ENCODE measurements around the gene BMP2K.

BMP2K gene

DNA sequence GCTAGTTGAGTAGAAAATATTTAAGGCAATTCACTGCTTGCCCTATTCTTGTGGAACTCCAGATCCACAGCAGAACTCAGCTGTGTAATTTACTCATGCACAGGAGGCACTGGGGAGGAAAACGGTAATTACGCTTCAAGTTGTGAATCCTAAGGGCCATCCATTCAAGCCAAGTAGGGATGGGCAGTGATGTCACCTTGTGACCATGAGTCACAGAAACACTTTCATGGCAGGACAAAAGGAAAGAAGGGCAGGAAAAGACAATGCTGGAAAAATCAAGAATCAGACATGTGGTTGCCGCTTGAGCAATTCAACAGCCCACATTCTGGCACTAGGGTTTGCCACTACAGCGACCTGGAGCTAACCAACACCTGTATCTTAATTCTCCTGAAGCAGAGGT lies 161.7 kb downstream of the BMP2K start:
- no peak for TF ChIP-seq POLR2AphosphoS5 (IDR thresholded peaks at IDR 0.05; ENCODE audit: low read depth, low read length)
- no peak for TF ChIP-seq PAX5 (IDR thresholded peaks at IDR 0.05; ENCODE audit: insufficient read depth, low read length, severe bottlenecking)
- TF ChIP-seq SPI1 (IDR thresholded peaks at IDR 0.05; ENCODE audit: low read depth, low read length) = no peak
- TF ChIP-seq TAF1 (IDR thresholded peaks at IDR 0.05; ENCODE audit: low read depth, low read length) = no peak
- no peak for TF ChIP-seq POU2F2 (IDR thresholded peaks at IDR 0.05; ENCODE audit: low read depth, low read length)
- no peak for TF ChIP-seq POLR2A (IDR thresholded peaks at IDR 0.05; ENCODE audit: low read depth, low read length)
- DNase-seq (ENCODE audit: insufficient read length, low spot score) (no peak), FAIRE-seq (no peak)

DNA sequence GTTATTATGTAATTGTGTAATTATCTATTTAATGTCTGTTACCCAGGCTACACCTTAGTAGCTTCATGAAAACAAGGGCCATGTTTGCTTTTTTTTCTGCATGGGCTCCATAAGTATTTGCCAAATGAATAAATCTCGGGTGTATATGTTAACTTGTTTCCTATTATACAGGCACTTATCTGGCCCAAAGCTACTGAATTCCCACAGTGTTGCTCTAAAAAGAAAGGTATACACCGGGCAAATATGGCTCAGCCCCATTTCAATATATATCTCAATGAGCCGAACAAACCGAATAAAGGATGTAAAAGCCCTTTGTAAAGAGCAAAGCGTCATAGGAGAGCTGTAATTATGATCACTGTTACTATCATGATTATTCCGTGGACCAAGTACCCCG lies 162.3 kb downstream of the BMP2K start:
- TF ChIP-seq TAF1 (IDR thresholded peaks at IDR 0.05; ENCODE audit: low read depth, low read length) (no peak), SPI1 (IDR thresholded peaks at IDR 0.05; ENCODE audit: low read depth, low read length) (no peak), PAX5 (IDR thresholded peaks at IDR 0.05; ENCODE audit: insufficient read depth, low read length, severe bottlenecking) (no peak), POLR2AphosphoS5 (IDR thresholded peaks at IDR 0.05; ENCODE audit: low read depth, low read length) (no peak), POLR2A (IDR thresholded peaks at IDR 0.05; ENCODE audit: low read depth, low read length) (no peak), POU2F2 (IDR thresholded peaks at IDR 0.05; ENCODE audit: low read depth, low read length) (no peak)
- DNase-seq (ENCODE audit: insufficient read length, low spot score) = no peak
- no peak for FAIRE-seq

DNA sequence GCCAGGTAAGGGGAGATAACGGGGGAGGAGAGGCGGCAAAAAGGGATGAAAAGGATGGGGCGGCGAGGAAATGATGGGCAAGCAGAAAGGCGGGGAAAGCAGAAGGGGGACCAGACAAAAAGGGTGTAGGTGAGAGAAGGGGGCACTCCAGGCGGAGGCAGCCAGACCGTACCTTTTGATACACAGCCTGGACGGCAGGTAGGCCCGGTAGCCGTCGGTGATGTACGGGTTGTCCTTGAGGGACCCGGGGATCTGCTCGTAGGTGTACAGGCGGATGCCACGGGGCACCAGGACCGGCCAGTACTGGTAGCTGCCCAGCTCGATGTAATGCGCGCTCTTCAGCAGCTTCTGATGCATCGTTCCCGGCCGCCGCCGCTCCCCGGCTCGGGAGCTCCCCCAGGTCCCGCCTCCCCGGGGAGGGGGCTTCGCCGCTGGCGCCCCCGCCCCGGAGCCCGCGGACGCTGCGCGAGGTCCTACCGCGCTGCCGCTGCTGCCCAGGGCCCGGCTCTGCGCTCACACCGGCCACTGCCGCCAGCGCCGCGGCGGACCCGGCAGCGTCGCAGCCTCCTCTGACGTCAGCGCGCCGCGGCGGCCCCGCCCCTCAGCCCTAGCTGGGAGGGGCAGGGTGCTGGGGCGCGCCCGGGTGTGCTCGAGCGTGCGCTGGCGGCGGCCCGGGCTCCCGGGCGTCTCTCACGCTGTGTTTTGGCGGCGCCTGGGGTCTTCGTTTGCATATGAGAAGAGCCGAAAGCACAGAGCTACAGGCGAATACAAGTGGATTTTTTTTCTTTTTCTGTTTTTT lies 162.9 kb downstream of the BMP2K start, which contains the start of gene PAQR3:
PAQR3 (minus strand) TSS at position 571 of the 799 bp plus-strand sequence; CDS start at position 357, 214 bp downstream.
- FAIRE-seq (peak; percentile 96), DNase-seq (ENCODE audit: insufficient read length, low spot score) (peak; percentile 78)
- TF ChIP-seq PAX5 (IDR thresholded peaks at IDR 0.05; ENCODE audit: insufficient read depth, low read length, severe bottlenecking) (peak; percentile 62), POLR2AphosphoS5 (IDR thresholded peaks at IDR 0.05; ENCODE audit: low read depth, low read length) (no peak)

GRCh38 chr4:78939667-78940008 lies 163.5 kb downstream of the BMP2K start:
- FAIRE-seq = no peak
- TF ChIP-seq POLR2A (IDR thresholded peaks at IDR 0.05; ENCODE audit: low read depth, low read length) = no peak
- TF ChIP-seq TAF1 (IDR thresholded peaks at IDR 0.05; ENCODE audit: low read depth, low read length) = no peak
- TF ChIP-seq SPI1 (IDR thresholded peaks at IDR 0.05; ENCODE audit: low read depth, low read length) = no peak
- TF ChIP-seq PAX5 (IDR thresholded peaks at IDR 0.05; ENCODE audit: insufficient read depth, low read length, severe bottlenecking) = no peak
- TF ChIP-seq POU2F2 (IDR thresholded peaks at IDR 0.05; ENCODE audit: low read depth, low read length) = no peak
- no peak for TF ChIP-seq POLR2AphosphoS5 (IDR thresholded peaks at IDR 0.05; ENCODE audit: low read depth, low read length)
- DNase-seq (ENCODE audit: insufficient read length, low spot score) = no peak

DNA sequence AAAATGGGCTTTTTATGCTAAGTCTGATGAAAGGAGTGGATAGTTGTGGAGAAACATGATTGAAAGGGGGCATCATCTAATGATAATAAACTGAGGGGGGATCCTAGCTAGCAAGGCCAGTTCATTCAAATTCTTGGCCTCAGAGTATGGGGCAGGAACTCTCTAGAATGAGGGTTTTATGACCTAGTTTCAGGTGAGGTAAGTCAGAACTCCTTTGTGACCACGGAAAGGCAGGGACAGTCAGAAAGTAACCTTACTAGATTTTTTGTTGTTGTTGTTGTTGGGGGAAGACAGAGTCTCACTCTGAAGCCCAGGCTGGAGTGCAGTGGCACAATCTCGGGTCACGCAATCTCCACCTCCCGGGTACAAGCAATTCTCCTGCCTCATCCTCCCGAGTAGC lies 164.6 kb downstream of the BMP2K start:
- DNase-seq (ENCODE audit: insufficient read length, low spot score) (no peak), FAIRE-seq (no peak)
- TF ChIP-seq PAX5 (IDR thresholded peaks at IDR 0.05; ENCODE audit: insufficient read depth, low read length, severe bottlenecking) (no peak), TAF1 (IDR thresholded peaks at IDR 0.05; ENCODE audit: low read depth, low read length) (no peak), POLR2AphosphoS5 (IDR thresholded peaks at IDR 0.05; ENCODE audit: low read depth, low read length) (no peak), POU2F2 (IDR thresholded peaks at IDR 0.05; ENCODE audit: low read depth, low read length) (no peak), SPI1 (IDR thresholded peaks at IDR 0.05; ENCODE audit: low read depth, low read length) (no peak), POLR2A (IDR thresholded peaks at IDR 0.05; ENCODE audit: low read depth, low read length) (no peak)

- DNase-seq (ENCODE audit: insufficient read length, low spot score) = no peak
- FAIRE-seq = no peak
- no peak for TF ChIP-seq SPI1 (IDR thresholded peaks at IDR 0.05; ENCODE audit: low read depth, low read length)
- TF ChIP-seq TAF1 (IDR thresholded peaks at IDR 0.05; ENCODE audit: low read depth, low read length) = no peak
- TF ChIP-seq POLR2AphosphoS5 (IDR thresholded peaks at IDR 0.05; ENCODE audit: low read depth, low read length) = no peak
- TF ChIP-seq PAX5 (IDR thresholded peaks at IDR 0.05; ENCODE audit: insufficient read depth, low read length, severe bottlenecking) = no peak
- TF ChIP-seq POLR2A (IDR thresholded peaks at IDR 0.05; ENCODE audit: low read depth, low read length) = no peak
- TF ChIP-seq POU2F2 (IDR thresholded peaks at IDR 0.05; ENCODE audit: low read depth, low read length) = no peak
These were observed 168.2 kb downstream of the BMP2K start for GRCh38 chr4:78944381-78944780.

DNA sequence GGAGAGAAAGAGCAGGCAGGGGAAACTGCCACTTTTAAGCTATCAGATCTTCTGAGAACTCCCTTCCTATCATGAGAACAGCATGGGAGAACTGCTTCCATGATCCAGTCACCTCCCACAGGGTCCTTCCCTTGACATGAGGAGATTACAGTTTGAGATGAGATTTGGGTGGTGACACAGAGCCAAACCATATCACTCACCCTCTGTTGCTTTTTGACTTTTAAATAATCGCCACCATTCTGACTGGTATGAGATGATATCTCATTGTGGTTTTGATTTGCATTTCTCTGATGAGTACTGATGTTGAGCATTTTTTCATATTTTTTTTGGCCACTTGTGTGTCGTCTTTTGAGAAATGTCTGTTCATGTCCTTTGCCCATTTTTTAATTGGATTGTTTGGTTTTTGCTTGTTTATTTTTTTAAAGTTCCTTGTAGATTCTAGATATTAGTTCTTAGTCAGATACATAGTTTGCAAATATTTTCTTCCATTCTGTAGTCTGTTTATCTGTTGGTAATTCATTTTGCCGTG lies 169.6 kb downstream of the BMP2K start:
- DNase-seq (ENCODE audit: insufficient read length, low spot score) (no peak), FAIRE-seq (no peak)
- TF ChIP-seq TAF1 (IDR thresholded peaks at IDR 0.05; ENCODE audit: low read depth, low read length) (no peak), PAX5 (IDR thresholded peaks at IDR 0.05; ENCODE audit: insufficient read depth, low read length, severe bottlenecking) (no peak), POLR2A (IDR thresholded peaks at IDR 0.05; ENCODE audit: low read depth, low read length) (no peak), POU2F2 (IDR thresholded peaks at IDR 0.05; ENCODE audit: low read depth, low read length) (no peak), POLR2AphosphoS5 (IDR thresholded peaks at IDR 0.05; ENCODE audit: low read depth, low read length) (no peak), SPI1 (IDR thresholded peaks at IDR 0.05; ENCODE audit: low read depth, low read length) (no peak)

- FAIRE-seq (no peak), DNase-seq (ENCODE audit: insufficient read length, low spot score) (no peak)
- TF ChIP-seq POLR2A (IDR thresholded peaks at IDR 0.05; ENCODE audit: low read depth, low read length) (no peak), PAX5 (IDR thresholded peaks at IDR 0.05; ENCODE audit: insufficient read depth, low read length, severe bottlenecking) (no peak), TAF1 (IDR thresholded peaks at IDR 0.05; ENCODE audit: low read depth, low read length) (no peak), POU2F2 (IDR thresholded peaks at IDR 0.05; ENCODE audit: low read depth, low read length) (no peak), POLR2AphosphoS5 (IDR thresholded peaks at IDR 0.05; ENCODE audit: low read depth, low read length) (no peak), SPI1 (IDR thresholded peaks at IDR 0.05; ENCODE audit: low read depth, low read length) (no peak)
These were observed 173.6 kb downstream of the BMP2K start for GRCh38 chr4:78949735-78950134.

GRCh38 chr4:78951862-78952472 lies 175.8 kb downstream of the BMP2K start:
- peak; percentile 63 for FAIRE-seq
- peak; percentile 5 for DNase-seq (ENCODE audit: insufficient read length, low spot score)
- TF ChIP-seq POU2F2 (IDR thresholded peaks at IDR 0.05; ENCODE audit: low read depth, low read length) = no peak
- no peak for TF ChIP-seq PAX5 (IDR thresholded peaks at IDR 0.05; ENCODE audit: insufficient read depth, low read length, severe bottlenecking)
- TF ChIP-seq SPI1 (IDR thresholded peaks at IDR 0.05; ENCODE audit: low read depth, low read length) = no peak
- no peak for TF ChIP-seq TAF1 (IDR thresholded peaks at IDR 0.05; ENCODE audit: low read depth, low read length)
- TF ChIP-seq POLR2A (IDR thresholded peaks at IDR 0.05; ENCODE audit: low read depth, low read length) = no peak
- no peak for TF ChIP-seq POLR2AphosphoS5 (IDR thresholded peaks at IDR 0.05; ENCODE audit: low read depth, low read length)
